Mesothelial cell of epicardium (in vitro differentiated cells): ENCODE results near the gene C16orf86. TPM values are rescaled to one million over a fixed set of nuclear protein-coding genes. Genes with fewer than 3 reads are reported as not detected.

Experiments used
- DNase-seq, 2 experiments: peaks; one replicate each; pipeline ENCODE4 v3.0.0; 2021; ENCODE audit warnings: low spot score in 2 of 2; ENCODE audit not compliant: unreplicated experiment in 2 of 2
- H3K27ac Mint-ChIP-seq: 2 replicates; pipeline ENCODE4 v1.8.0; 2021; ENCODE audit warnings: mixed read lengths
- H3K27me3 Mint-ChIP-seq: 2 replicates; pipeline ENCODE4 v1.8.0; 2021; ENCODE audit warnings: low read depth, mixed read lengths
- H3K36me3 Mint-ChIP-seq: 2 replicates; pipeline ENCODE4 v1.8.0; 2021; ENCODE audit warnings: mixed read lengths
- H3K4me1 Mint-ChIP-seq: 2 replicates; pipeline ENCODE4 v1.8.0; 2021; ENCODE audit warnings: mixed read lengths
- H3K4me3 Mint-ChIP-seq: 2 replicates; pipeline ENCODE4 v1.8.0; 2021; ENCODE audit warnings: mild to moderate bottlenecking, moderate library complexity, mixed read lengths
- H3K9me3 Mint-ChIP-seq: 2 replicates; pipeline ENCODE4 v1.8.0; 2021; ENCODE audit warnings: mixed read lengths
- CTCF ChIP-seq: fragments of 200-600 bp; sonication (generic); IDR thresholded peaks from one replicate; pipeline ENCODE4 v1.5.0; 2021; ENCODE audit warnings: antibody characterized with exemption; ENCODE audit not compliant: unreplicated experiment
- total RNA-seq: library from RNA; stranded (reverse); gene quantifications from 3 replicates; pipeline ENCODE4 v1.2.1, GENCODE V29; 2021

The C16orf86 gene, protein sequence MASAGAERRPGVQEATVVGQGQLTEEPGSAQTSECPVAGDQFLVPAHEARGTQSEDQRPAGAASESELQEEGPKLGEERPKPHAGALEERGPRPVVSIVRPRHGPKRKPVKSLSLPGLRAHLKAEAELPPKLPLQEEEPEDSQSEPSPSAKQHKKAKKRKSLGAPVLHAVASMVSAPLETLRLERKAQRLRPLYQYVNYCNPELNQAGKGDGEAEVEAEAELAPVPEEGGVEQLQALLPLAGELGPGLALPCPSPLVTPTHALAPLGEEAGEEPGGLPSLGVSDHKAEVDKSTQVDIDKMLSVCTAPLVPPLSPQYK
- total RNA-seq: 1.2 to 2.0 TPM (median 1.8 TPM) in 3 replicates

GRCh38 chr16:67666559-67667452 is at the start of gene C16orf86, which contains the start of gene ENKD1:
Gene C16orf86, plus strand, starts transcription at chr16:67666814. Its CDS starts 157 bp downstream, at chr16:67666971.
Gene ENKD1, minus strand, starts transcription at chr16:67666750. Its CDS starts 308 bp downstream, at chr16:67666442.
- H3K9me3 Mint-ChIP-seq: no peaks in the 10 kb centered on the region
- TF ChIP-seq CTCF: no peak
- peak within 1 kb of the TSS; percentile 73 for H3K4me3 Mint-ChIP-seq
- H3K36me3 Mint-ChIP-seq: peaks cover 2% of the 10 kb centered on the region
- H3K27ac Mint-ChIP-seq: peak within 1 kb of the TSS; percentile 64
- H3K4me1 Mint-ChIP-seq: peaks cover 4% of the 10 kb centered on the region
- no peaks in the 10 kb centered on the region for H3K27me3 Mint-ChIP-seq
- DNase-seq: peak in 1 of 2 experiments; percentile 56

DNA sequence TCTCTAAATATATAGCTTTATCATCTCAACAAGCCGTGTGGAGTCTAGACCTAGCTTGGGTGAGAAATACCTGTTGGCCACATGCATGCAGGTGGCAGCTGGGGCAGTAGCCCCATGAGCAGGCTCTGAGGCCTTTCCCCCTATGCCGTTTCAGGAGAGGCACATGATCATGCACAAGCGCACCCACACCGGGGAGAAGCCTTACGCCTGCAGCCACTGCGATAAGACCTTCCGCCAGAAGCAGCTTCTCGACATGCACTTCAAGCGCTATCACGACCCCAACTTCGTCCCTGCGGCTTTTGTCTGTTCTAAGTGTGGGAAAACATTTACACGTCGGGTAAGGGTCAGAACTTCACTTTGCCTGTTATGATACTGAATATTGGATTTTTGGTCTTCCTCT is 38.4 kb upstream of the C16orf86 start:
- Mint-ChIP-seq H3K4me3 (no peak overlapping the region), H3K27ac (no peak overlapping the region), H3K4me1 (peaks cover 6% of the 10 kb centered on the region), H3K36me3 (peaks cover 40% of the 10 kb centered on the region), H3K9me3 (no peaks in the 10 kb centered on the region), H3K27me3 (no peaks in the 10 kb centered on the region)
- TF ChIP-seq CTCF: no peak
- DNase-seq: no peak

DNA sequence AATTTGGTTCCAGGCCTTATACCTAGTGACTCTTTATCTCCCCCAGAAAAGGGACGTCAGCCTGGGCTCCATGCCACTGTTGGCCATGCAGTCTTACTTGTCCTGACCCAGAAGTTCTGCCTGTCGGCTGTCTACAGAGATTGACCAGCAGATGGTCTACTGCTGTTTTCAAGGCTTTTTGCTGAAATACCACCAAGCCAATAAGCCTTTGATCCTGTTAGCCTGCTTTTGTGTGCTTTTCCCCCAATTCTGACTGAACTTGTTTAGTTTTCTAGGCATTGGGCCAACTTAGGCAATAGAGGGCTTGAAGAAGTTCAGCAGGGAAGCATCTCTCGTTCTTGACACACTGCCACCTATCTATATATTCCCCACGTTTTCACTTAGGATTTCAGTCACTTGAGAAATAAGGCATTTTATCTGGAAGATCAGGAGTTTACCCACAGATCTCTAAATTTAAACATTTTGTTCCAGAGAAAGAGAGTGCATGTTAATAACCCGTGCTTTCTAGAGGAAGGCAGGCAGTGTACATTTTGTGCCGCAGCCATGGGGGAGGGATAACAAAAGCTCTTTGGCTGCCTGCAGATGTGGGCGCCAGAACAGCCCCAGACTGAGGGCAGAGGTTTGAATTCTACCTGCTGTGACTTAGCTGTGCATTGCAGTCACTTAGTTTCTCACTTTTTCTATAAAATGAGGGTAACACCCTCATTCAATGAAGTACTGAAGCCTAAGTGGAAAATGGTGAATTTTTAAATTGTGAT is 34.0 kb upstream of the C16orf86 start:
- Mint-ChIP-seq H3K9me3 (no peaks in the 10 kb centered on the region), H3K36me3 (peaks cover 33% of the 10 kb centered on the region), H3K4me1 (peaks cover 6% of the 10 kb centered on the region), H3K4me3 (no peak overlapping the region), H3K27ac (no peak overlapping the region), H3K27me3 (no peaks in the 10 kb centered on the region)
- TF ChIP-seq CTCF: no peak
- no peak for DNase-seq

- DNase-seq: no peak
- Mint-ChIP-seq H3K4me3 (no peak overlapping the region), H3K27me3 (no peaks in the 10 kb centered on the region), H3K36me3 (peaks cover 26% of the 10 kb centered on the region), H3K9me3 (no peaks in the 10 kb centered on the region), H3K4me1 (peaks cover 6% of the 10 kb centered on the region), H3K27ac (no peak overlapping the region)
- TF ChIP-seq CTCF: no peak
These were observed 29.9 kb upstream of the C16orf86 start for GRCh38 chr16:67636713-67637112.

DNA sequence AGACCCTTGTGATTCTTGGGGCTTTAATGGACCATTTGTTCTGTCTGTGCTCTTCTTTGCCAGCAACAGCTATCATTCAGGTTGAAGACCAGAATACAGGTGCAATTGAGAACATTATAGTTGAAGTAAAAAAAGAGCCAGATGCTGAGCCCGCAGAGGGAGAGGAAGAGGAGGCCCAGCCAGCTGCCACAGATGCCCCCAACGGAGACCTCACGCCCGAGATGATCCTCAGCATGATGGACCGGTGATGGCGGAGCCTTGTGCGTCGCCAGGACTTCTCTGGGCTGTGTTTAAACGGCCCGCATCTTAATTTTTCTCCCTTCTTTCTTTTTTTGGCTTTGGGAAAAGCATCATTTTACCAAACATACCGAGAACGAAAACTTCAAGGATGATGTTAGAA is 29.0 kb upstream of the C16orf86 start:
- Mint-ChIP-seq H3K4me3 (no peak overlapping the region), H3K36me3 (peaks cover 20% of the 10 kb centered on the region), H3K9me3 (no peaks in the 10 kb centered on the region), H3K27ac (no peak overlapping the region), H3K27me3 (no peaks in the 10 kb centered on the region), H3K4me1 (peaks cover under 1% of the 10 kb centered on the region)
- no peak for TF ChIP-seq CTCF
- DNase-seq: no peak
